ENCODE measurements around the gene PPT1.
"Not testable (repeated sequence)": the region's sequence is repeated elsewhere in the genome, so short reads cannot be mapped to it uniquely, and the experiment has no call there.

The PPT1 gene

GRCh38 chr1:40057310-40058030 lies 39.6 kb downstream of the PPT1 start:
- in situ Hi-C loops (cut with MboI; ENCODE audit: low sequenced_read_pairs) = no loop called here

- in situ Hi-C loops (cut with MboI; ENCODE audit: low sequenced_read_pairs) = no loop called here
These were observed 40.3 kb downstream of the PPT1 start for GRCh38 chr1:40056519-40057309.

GRCh38 chr1:40053138-40053887 lies 43.7 kb downstream of the PPT1 start:
- in situ Hi-C loops (cut with MboI; ENCODE audit: low sequenced_read_pairs) = no loop called here

GRCh38 chr1:40050863-40051262 lies 46.2 kb downstream of the PPT1 start:
- in situ Hi-C loops (cut with MboI; ENCODE audit: low sequenced_read_pairs) = no loop called here

GRCh38 chr1:40049725-40050124 lies 47.3 kb downstream of the PPT1 start:
- in situ Hi-C loops (cut with MboI; ENCODE audit: low sequenced_read_pairs) = no loop called here

- in situ Hi-C loops (cut with MboI; ENCODE audit: low sequenced_read_pairs) = no loop called here
These were observed 49.3 kb downstream of the PPT1 start for GRCh38 chr1:40047769-40048168.

- in situ Hi-C loops (cut with MboI; ENCODE audit: low sequenced_read_pairs) = no loop called here
These were observed 49.8 kb downstream of the PPT1 start for GRCh38 chr1:40047276-40047675.

- in situ Hi-C loops (cut with MboI; ENCODE audit: low sequenced_read_pairs) = no loop called here
These were observed 51.3 kb downstream of the PPT1 start for GRCh38 chr1:40045766-40046165.

- in situ Hi-C loops (cut with MboI; ENCODE audit: low sequenced_read_pairs) = no loop called here
These were observed 51.9 kb downstream of the PPT1 start for GRCh38 chr1:40045182-40045581.

GRCh38 chr1:40044110-40044509 lies 52.9 kb downstream of the PPT1 start:
- in situ Hi-C loops (cut with MboI; ENCODE audit: low sequenced_read_pairs) = no loop called here

GRCh38 chr1:40042341-40042740 lies 54.7 kb downstream of the PPT1 start:
- in situ Hi-C loops (cut with MboI; ENCODE audit: low sequenced_read_pairs) = no loop called here

GRCh38 chr1:40041466-40041838 lies 55.6 kb downstream of the PPT1 start:
- in situ Hi-C loops (cut with MboI; ENCODE audit: low sequenced_read_pairs) = no loop called here

GRCh38 chr1:40040511-40041465 lies 56.3 kb downstream of the PPT1 start, which contains the start of gene CAP1:
TSS of gene CAP1 (plus strand) at chr1:40040729. CDS start at chr1:40059347, 18,618 bp downstream.
- in situ Hi-C loops (cut with MboI; ENCODE audit: low sequenced_read_pairs) = no loop called here

GRCh38 chr1:40039757-40040510 lies 57.1 kb downstream of the PPT1 start:
- in situ Hi-C loops (cut with MboI; ENCODE audit: low sequenced_read_pairs) = no loop called here

GRCh38 chr1:40039245-40039756 lies 57.8 kb downstream of the PPT1 start:
- in situ Hi-C loops (cut with MboI; ENCODE audit: low sequenced_read_pairs) = no loop called here

GRCh38 chr1:40038697-40039096 lies 58.4 kb downstream of the PPT1 start:
- in situ Hi-C loops (cut with MboI; ENCODE audit: low sequenced_read_pairs) = no loop called here

GRCh38 chr1:40037254-40037653 lies 59.8 kb downstream of the PPT1 start:
- in situ Hi-C loops (cut with MboI; ENCODE audit: low sequenced_read_pairs) = not testable (repeated sequence)

- in situ Hi-C loops (cut with MboI; ENCODE audit: low sequenced_read_pairs) = no loop called here
These were observed 60.5 kb downstream of the PPT1 start for GRCh38 chr1:40036574-40036973.

GRCh38 chr1:40034869-40035268 lies 62.2 kb downstream of the PPT1 start:
- in situ Hi-C loops (cut with MboI; ENCODE audit: low sequenced_read_pairs) = no loop called here
